Activated CD8-positive, alpha-beta memory T cell treated with anti-CD3 and anti-CD28 coated beads, Interleukin-2, amount 50 U/mL, for 24 hours (primary cell): ENCODE results near the gene SPAG5.

ENCODE experiments used
- DNase-seq: peaks from one replicate; pipeline ENCODE4 v3.0.0-alpha.2; 2020; ENCODE audit errors: extremely low read depth

The SPAG5 gene

DNA sequence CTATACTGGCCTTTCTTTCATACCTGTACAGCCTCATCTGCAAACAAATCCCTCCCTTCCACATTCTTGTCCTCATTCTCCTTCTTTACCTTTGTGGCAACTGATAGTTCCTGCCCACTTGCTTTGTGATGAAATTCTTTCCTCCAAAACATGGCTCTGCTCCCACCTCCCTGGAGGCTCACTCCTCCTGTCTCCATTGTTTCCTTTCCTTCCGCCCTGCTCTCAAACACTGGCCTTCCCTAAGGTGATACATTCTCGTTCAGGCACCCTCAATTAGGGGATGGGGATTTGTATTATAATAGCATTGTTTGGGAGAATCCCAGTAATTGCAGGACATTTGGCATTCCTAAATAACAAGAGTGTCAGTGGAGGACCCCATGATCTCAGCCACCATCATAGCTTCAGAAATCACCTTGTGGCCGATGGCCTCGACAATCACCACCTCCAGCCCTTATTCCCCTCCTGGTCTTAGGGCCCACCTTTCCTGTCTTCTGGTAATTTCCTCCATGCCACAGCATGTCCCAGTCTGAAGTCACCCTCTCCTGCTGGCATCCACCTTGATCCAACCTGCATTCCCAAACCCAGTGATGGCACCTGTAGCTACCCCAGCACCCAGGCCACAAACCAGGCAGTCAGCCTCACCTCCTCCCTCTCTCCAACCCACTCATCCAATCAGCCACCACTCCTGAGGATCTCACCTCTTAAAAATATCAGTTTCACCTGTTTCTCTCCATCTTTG, 54.3 kb downstream of the SPAG5 start:
- DNase-seq: no peak

DNA sequence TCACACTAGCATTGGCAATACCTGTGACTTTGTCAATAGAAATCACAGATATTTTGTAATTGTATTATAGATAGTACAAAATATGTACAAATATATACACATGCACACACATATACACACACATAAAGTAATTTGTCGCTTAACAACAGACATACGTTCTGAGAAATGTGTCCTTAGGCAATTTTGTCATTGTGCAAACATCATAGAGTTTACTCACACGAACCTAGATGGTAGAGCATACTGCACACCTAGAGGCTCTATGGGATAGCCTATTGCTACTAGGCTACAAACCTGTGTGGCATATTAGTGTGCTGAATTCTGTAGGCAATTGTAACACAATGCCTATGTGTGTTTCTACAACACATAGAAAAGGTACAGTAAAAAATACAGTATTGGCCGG, 57.4 kb downstream of the SPAG5 start:
- no peak for DNase-seq

DNA sequence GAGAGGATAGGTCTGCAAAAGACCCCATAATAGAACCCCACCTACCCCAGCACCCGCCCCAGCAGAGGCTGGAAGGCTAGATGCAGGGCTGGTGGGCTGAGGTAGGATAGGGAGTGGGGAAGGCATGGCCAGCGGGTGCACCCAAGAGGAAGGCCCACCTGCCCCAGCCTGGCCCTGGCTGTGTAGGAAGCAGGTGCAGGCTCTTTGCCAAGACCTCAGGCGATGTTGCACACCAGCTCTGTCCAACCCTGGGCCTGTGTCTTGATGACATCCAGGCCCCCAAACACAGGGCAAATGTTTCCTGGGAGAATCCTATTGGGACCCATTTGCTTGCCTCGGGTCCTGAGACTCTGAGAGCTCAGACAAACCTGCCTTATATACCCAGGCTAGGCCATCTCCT, 58.6 kb downstream of the SPAG5 start:
- DNase-seq: no peak

DNA sequence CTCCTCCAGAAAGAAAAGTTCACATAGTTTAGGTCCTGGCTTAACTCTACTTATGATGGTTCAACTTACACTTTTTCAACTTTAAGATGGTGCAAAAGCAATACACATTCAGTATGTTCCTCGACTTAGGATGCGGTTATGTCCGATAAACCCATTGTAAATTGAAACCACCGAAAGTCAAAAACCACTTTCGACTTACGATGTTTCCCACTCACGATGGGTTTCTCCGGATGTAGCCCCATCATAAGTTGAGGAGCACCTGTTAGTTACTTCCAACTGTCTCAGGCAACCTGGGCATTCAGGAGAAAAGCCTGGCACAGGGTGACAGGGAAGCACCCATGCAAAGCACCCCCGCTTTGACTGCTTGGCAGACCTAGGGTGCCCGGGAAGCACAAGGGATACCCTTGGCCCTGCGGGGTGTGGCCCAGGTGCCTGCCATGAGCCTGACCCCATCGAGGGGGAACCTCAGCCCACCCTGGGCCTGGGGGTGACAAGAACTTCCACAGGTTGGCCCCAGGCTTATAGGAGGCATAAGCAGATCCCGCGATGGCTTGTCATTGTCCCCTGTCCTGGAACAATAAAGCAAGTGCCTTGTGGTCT, 60.4 kb downstream of the SPAG5 start:
- no peak for DNase-seq

DNA sequence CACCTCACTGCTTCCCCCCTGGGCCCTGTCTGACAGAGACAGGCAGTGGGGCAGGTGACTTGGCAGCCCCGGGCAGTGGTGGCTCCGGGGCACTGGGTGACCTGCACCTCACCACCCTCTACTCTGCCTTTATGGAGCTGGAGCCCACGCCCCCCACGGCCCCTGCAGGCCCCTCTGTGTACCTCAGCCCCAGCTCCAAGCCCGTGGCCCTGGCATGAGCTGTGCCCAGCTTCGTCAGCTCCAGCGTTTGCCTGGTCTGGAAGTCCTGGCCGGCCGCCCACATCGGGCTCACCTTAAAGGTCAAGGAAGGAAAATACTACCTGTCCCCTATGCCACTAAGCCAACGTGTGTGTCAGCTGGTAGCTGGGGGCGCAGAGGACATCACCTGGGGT, 61.6 kb downstream of the SPAG5 start:
- no peak for DNase-seq

DNA sequence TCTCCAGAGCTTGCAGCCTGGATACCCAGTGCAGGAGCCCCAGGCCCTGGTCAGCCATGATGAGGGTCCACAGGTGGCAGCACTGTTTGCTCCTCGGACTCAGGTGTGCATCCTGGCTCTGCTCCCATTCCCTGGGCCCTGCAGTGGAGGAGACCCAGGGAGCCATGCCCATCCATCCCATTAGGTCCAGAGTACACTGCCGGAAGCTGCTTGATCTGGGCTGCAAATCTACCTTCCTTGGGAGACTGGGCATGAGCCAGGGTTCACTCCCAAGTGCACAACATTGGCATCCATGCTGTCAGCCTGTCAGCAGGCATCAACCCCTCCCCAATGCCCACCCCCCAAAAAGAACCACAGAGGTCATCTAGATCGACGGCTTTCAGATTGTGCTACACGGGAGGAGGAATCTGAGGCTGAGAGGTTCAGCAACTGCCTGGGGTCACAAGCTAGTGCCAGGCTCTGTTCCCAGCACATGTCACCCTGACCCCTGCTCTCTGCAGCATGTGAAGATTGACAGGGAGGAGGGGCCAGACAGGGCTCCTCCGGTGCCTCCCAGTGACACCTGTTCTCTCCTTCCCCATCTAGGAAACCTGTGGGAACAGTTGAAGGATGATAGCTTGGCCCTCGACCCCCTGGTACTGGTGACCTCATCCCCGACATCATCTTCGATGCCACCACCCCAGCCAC, 62.1 kb downstream of the SPAG5 start:
- no peak for DNase-seq

DNA sequence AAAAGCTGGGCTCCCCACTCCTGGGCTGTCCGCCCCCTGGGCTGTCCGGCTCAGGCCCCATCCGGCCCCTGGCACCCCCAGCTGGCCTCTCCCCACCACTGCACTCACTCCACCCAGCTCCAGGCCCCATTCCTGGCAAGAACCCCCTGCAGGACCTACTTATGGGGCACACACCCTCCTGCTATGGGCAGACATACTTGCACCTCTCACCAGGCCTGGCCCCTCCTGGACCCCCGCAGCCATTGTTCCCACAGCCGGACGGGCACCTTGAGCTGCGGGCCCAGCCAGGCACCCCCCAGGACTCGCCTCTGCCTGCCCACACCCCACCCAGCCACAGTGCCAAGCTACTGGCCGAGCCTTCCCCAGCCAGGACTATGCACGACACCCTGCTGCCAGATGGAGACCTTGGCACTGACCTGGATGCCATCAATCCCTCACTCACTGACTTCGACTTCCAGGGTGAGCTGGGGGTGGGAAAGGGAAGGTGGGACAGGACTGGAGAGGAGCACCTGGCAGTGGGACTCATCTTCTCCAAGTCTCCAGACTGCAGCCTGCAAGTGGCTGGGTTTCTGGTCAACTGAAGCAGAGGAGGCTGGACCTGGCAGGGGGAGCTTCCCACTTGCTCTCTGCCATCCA, 64.0 kb downstream of the SPAG5 start:
- DNase-seq: no peak

DNA sequence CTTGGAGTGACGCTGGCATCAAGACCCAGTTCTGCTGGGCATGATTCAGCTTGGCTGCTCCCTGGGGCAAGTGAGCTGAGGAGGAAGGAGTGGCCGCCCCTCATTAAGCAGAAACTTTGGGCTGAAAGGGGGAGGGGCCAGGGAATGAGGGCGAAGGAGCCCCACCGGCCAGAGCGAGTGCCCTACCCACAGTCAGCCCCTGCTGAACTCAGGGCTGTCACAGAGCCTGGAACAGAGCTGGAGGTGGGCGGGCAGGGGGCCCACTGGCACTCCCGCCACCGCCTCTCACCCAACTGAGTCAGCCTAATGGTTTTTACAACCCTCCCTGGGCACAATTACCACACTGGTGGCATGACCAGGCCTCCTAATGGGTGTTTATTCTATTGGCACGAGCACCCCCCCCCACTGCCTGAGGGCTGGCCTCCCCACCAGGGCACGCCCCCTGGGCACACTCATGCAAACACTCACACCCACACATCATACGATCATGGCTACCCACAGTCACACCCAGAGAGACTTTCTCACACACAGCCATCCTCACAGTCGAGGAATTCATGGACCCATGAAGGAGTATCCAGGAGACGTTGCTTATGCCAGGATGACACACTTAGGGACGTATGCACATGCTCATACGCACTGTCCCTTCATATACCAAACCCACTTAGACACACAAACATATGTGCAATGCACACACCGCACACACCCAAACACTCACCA, 65.6 kb downstream of the SPAG5 start:
- DNase-seq: no peak

DNA sequence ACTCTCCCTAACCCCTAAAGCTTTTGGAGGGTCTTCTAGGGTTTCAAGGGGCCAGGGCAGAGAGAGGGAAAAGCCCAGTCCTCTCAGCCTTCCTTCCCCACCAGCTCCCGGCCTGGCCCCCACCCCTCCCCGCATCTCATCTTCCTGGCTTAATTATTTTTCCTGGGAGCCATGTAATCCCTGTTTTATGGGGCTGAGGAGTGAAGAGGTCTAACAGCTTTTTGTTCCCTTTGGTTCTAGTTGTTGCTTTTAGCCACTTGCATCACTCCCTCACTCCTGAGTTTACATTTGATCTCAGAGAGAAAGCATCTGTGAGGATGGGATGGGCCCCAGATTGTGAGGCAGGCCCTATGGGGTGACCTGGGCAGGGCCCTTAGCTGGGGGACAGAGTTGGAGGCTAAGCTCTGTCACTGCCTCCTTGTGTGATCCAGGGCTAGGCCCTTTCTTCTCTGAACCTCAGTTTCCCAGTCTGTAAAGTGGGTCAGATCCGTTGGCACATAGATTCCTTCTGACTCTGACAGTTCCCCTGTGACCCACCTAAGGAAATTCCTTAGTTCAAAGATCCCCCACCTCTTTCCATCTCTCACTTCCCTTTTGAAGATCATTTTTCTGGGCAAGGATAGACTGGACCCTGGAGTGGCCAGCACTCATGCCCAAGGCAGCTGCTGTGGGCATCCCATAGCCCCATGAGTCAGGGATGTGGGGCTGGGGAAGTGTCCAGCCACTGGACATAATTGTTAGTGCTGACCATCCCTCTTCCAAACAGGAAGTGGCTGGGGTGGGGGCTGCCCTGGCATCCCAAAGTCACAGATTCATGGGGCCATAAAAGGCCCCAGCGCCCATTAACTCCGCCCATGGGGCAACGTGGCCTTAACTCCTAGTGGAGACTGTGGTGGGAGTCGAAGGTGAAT, 66.5 kb downstream of the SPAG5 start:
- DNase-seq: no peak

DNA sequence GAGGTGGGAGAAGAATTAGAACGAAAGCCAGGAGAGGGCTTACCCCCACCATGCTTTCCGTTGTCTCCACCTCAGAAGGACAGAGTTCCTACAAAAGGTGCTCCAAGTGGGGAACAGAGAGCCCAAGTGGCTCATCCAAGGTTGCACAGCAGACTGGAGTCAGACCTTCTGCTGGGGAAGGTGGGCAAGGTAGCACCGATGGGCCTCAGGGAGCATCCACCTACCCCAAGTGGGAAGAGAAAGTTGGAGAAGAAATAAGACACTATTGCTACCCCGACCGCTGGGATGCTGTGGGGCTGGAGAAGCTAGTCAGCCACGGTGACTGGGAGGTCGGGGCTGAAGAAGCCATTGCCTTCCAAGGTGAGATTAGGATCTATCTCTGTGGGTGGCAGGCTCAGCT, 67.9 kb downstream of the SPAG5 start:
- DNase-seq: no peak

DNA sequence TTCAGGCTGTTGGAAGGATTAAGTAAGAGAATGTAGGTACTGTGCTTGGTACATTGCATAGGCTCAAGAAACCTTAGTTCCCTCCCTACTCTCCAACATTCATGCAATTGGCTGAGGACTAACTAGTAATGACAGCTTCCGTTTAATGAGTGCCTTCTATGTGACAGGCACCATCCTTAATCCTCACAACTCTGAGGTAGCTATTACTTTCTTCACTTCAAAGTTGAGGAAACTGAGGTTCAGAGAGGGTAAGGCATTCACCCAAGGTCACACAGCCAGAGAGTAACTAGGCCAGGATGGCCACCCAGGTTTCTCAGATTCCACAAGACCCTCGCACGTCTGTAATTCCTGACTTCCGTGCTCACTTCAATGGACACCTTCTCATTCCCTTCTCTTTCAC, 68.6 kb downstream of the SPAG5 start:
- no peak for DNase-seq

DNA sequence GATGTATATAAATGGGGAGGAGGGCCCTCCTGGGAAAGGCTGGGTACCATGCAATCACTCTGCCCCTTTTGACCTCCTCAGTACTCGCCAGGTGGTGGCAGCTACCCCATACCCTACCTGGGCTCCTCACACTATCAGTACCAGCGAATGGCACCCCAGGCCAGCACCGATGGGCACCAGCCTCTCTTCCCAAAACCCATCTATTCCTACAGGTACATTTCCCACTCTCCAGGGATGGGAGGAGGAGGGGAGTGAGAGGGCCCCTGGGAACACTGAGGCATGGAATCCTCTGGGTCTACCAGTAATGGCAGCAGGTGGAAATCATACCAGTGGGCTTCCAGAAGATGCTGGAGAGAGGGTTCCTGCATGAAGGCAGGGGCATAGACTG, 69.8 kb downstream of the SPAG5 start:
- DNase-seq: no peak

DNA sequence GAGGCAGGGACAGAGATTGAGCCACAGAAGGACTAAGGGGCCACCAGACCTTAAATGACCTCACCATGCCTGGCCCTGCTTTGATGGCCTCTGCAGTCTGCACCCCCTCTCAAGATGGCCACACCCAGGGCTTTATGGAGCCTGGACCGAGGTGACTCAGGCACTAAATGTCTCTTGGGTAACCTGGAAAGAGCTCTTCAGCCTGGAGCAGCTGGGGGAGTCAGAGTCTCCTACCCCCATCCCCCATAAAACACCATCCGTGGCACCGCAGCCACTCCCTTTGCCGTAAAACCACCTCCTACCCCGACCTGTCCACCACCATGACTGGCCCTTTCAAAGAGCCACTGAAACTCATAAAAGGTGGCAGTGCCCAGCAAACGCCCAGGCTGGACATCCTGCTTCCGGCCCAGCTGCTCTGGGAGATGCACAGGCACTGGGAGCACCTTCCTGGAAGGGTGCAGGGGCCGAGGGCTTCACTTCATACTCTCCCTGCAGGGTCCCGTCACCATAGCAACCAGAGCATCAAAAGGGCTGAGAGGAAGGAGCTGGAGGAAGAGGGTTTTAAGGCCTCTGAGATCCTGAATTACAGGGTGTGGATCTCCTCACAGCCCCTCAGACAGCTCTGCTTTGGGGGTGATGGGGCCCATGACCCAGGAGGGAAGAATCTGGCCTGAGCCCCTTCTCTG, 70.4 kb downstream of the SPAG5 start:
- DNase-seq: no peak

DNA sequence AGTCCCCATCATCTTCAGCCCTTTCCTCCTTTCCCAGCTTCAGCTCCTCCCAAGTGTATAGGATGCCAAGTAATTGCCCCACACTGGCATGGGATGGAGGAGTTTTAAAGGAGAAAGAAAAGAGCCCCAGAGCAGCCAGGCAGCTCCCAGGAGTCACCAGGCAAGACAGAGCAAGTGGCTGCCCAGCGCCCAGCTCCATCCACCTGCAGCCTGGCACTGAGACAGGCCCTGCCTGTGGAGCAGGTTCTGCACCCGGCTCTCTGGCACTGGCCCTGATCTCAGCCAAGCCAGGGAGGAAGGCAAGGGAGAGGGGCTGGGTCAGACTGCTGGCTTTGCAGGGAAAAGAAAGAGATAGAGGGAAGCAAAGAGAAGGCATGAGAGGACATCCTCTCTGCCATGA, 71.0 kb downstream of the SPAG5 start:
- DNase-seq: no peak
